HepG2 (cell line): Measurements from ENCODE around the gene LACTBL1. TPM values are rescaled to one million over a fixed set of nuclear protein-coding genes. Genes with fewer than 3 reads are reported as not detected.

Source experiments
- BORCS8-MEF2B ChIP-seq: sonication (generic); formaldehyde crosslinking; IDR thresholded peaks from 2 replicates; pipeline ENCODE4 v1.8.0; 2022; ENCODE audit warnings: mild to moderate bottlenecking, missing genetic modification reagents
- BRCA1 ChIP-seq: sonication (generic); formaldehyde crosslinking; IDR thresholded peaks from 2 replicates; pipeline ENCODE4 v1.4.0; 2020; ENCODE audit warnings: missing genetic modification reagents
- ELF4 ChIP-seq: sonication (generic); formaldehyde crosslinking; IDR thresholded peaks from 2 replicates; pipeline ENCODE4 v1.5.0; 2020; ENCODE audit warnings: missing genetic modification reagents, mild to moderate bottlenecking, moderate library complexity, borderline replicate concordance
- FOXJ3 ChIP-seq: sonication (generic); formaldehyde crosslinking; IDR thresholded peaks from 2 replicates; pipeline ENCODE4 v1.4.0; 2020; ENCODE audit warnings: missing genetic modification reagents, mild to moderate bottlenecking, borderline replicate concordance
- GFI1 ChIP-seq: sonication (generic); formaldehyde crosslinking; IDR thresholded peaks from 2 replicates; pipeline ENCODE4 v1.5.0; 2020; ENCODE audit warnings: missing genetic modification reagents, mild to moderate bottlenecking, borderline replicate concordance
- IKZF1 ChIP-seq: fragments of 450-650 bp; IDR thresholded peaks from 2 replicates; pipeline ENCODE4 v1.7.1; 2016
- MXD1 ChIP-seq: sonication (generic); formaldehyde crosslinking; IDR thresholded peaks from 2 replicates; pipeline ENCODE4 v1.4.0; 2020; ENCODE audit warnings: mild to moderate bottlenecking, missing genetic modification reagents
- NAIF1 ChIP-seq: sonication (generic); formaldehyde crosslinking; IDR thresholded peaks from 2 replicates; pipeline ENCODE4 v1.5.0; 2020; ENCODE audit warnings: mild to moderate bottlenecking, missing genetic modification reagents, borderline replicate concordance
- NR2C2 ChIP-seq: sonication (generic); formaldehyde crosslinking; IDR thresholded peaks from 2 replicates; pipeline ENCODE4 v1.4.0; 2020; ENCODE audit warnings: missing genetic modification reagents, mild to moderate bottlenecking, moderate library complexity, borderline replicate concordance
- POLR2AphosphoS5 ChIP-seq: IDR thresholded peaks from 2 replicates; pipeline ENCODE4 v1.6.1; 2012; ENCODE audit warnings: low read depth, low read length
- YEATS2 ChIP-seq: sonication (generic); formaldehyde crosslinking; IDR thresholded peaks from 2 replicates; pipeline ENCODE4 v1.4.0; 2020; ENCODE audit warnings: missing genetic modification reagents, borderline replicate concordance
- ZNF282 ChIP-seq: fragments of 450-650 bp; IDR thresholded peaks from 2 replicates; pipeline ENCODE4 v1.6.1; 2018; ENCODE audit not compliant: partially characterized antibody
- ZNF296 ChIP-seq: sonication (generic); formaldehyde crosslinking; conservative IDR thresholded peaks from 2 replicates; pipeline ENCODE4 v1.5.0; 2020; ENCODE audit warnings: mild to moderate bottlenecking, missing genetic modification reagents
- ZNF3 ChIP-seq: IDR thresholded peaks from 2 replicates; pipeline ENCODE4 v1.7.0; 2017; ENCODE audit warnings: inconsistent platforms
- ZNF333 ChIP-seq: sonication (generic); formaldehyde crosslinking; IDR thresholded peaks from 2 replicates; pipeline ENCODE4 v1.4.0; 2020; ENCODE audit warnings: mild to moderate bottlenecking, missing genetic modification reagents, borderline replicate concordance
- ZNF350 ChIP-seq: sonication (generic); formaldehyde crosslinking; IDR thresholded peaks from 2 replicates; pipeline ENCODE4 v1.4.0; 2020; ENCODE audit warnings: mild to moderate bottlenecking, low read depth, missing genetic modification reagents, borderline replicate concordance
- ZNF451 ChIP-seq: sonication (generic); formaldehyde crosslinking; IDR thresholded peaks from 2 replicates; pipeline ENCODE4 v1.5.0; 2020; ENCODE audit warnings: mild to moderate bottlenecking, missing genetic modification reagents
- ZNF563 ChIP-seq: sonication (generic); formaldehyde crosslinking; IDR thresholded peaks from 2 replicates; pipeline ENCODE4 v1.8.0; 2022; ENCODE audit warnings: mild to moderate bottlenecking, moderate library complexity, missing genetic modification reagents
- ZNF564 ChIP-seq: sonication (generic); formaldehyde crosslinking; IDR thresholded peaks from 2 replicates; pipeline ENCODE4 v1.8.1; 2023; ENCODE audit warnings: mild to moderate bottlenecking, missing genetic modification reagents
- ZNF598 ChIP-seq: sonication (generic); formaldehyde crosslinking; IDR thresholded peaks from 2 replicates; pipeline ENCODE4 v1.5.1; 2020; ENCODE audit warnings: mild to moderate bottlenecking, missing genetic modification reagents, borderline replicate concordance
- ZNF737 ChIP-seq: sonication (generic); formaldehyde crosslinking; IDR thresholded peaks from 2 replicates; pipeline ENCODE4 v1.5.0; 2020; ENCODE audit warnings: missing genetic modification reagents, mild to moderate bottlenecking, borderline replicate concordance
- ZNF784 ChIP-seq: sonication (generic); formaldehyde crosslinking; IDR thresholded peaks from 2 replicates; pipeline ENCODE4 v1.5.1; 2020; ENCODE audit warnings: missing genetic modification reagents, mild to moderate bottlenecking, borderline replicate concordance
- polyA plus RNA-seq, 8 experiments: library from polyadenylated mRNA; depleted of rRNA in 3 of 8; stranded (reverse) in 7 of 8; unstranded in 1 of 8; fragments of >200 nt; fragmentation: Illumina TruSeq in 4 of 8; extraction: Trizol in 4 of 8; gene quantifications; 2 replicates each; pipeline versions ENCODE4 v1.2.1 to v1.2.3, GENCODE V29; 2011 to 2016; ENCODE audit warnings: low read depth in 4 of 8, missing spikeins in 1 of 8, mixed read lengths in 1 of 8; ENCODE audit not compliant: insufficient read depth in 1 of 8
- total RNA-seq, 5 experiments: library from RNA; depleted of rRNA; stranded (reverse); fragments of >200 nt; fragmentation: Illumina TruSeq; extraction: Trizol; gene quantifications; 2 replicates each; pipeline ENCODE4 v1.2.3, GENCODE V29; 2016; ENCODE audit warnings: low read depth in 1 of 5
- TF ChIP-seq, protein P1 (sequence below): sonication (generic); formaldehyde crosslinking; IDR thresholded peaks from 2 replicates; pipeline ENCODE4 v1.4.0; 2020; ENCODE audit warnings: mild to moderate bottlenecking, missing genetic modification reagents, borderline replicate concordance
- TF ChIP-seq, protein P2 (sequence below): sonication (generic); formaldehyde crosslinking; IDR thresholded peaks from 2 replicates; pipeline ENCODE4 v1.4.0; 2020; ENCODE audit warnings: low read depth, mild to moderate bottlenecking, missing genetic modification reagents

LACTBL1 gene
- total and polyA plus RNA-seq, 2 of the 13 experiments (the other 11 are each of a cell fraction or from before 2014, with no cell fraction given), result 0.12 to 1.3 TPM

DNA sequence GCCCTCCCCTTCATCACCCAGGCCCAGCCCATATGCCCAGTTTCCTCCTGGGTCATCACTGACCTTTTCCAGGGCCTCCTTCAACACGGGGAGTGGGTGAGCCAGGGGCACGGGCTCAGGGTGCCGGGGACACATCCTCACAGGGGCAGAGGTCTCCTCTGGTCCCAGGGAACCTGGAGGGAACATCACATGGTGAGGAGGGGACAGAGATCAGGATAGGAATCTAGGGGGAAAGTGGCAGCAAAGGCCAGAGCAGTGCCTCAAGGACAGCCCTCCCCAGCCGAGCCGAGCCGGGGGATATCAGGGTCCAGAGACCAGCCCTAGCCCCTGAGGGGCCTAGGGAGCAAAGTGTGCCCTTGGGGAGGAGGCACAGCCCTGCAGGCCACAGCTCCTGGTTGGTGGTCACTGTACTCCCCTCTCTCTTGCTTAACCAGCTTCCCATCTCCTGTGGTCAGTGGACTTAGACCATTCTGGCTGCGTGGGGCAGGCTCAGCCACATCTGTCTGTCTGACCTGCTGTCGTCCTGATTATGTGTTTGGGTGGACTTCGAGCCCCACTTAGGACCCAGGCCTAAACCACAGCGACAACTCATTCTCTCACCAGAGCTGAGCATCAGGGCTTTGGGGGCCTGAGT is 9.5 kb downstream of the LACTBL1 start (continued):
- TF ChIP-seq ZNF296 (no peak; the same call in 1 of the 2 replicates), ZNF784 (CRISPR knock-in tag) (peak; percentile 52; the same call in 1 of the 2 replicates), BRCA1 (CRISPR knock-in tag) (peak; percentile 8; the same call in 1 of the 2 replicates), IKZF1 (no peak), ZNF737 (CRISPR knock-in tag) (no peak), ZNF333 (CRISPR knock-in tag) (no peak), GFI1 (0 out of 2 replicates have a peak, but pooled peaks have one; percentile 69), ZNF598 (CRISPR knock-in tag) (no peak), NR2C2 (CRISPR knock-in tag) (peak; percentile 77), MXD1 (CRISPR knock-in tag) (no peak), ELF4 (CRISPR knock-in tag) (no peak), ZNF451 (CRISPR knock-in tag) (no peak), BORCS8-MEF2B (CRISPR knock-in tag) (peak; percentile 64; the same call in 1 of the 2 replicates), ZNF563 (CRISPR knock-in tag) (peak; percentile 43; the same call in 1 of the 2 replicates), POLR2AphosphoS5 (peak; percentile 47), NAIF1 (CRISPR knock-in tag) (no peak), YEATS2 (CRISPR knock-in tag) (no peak), ZNF564 (CRISPR knock-in tag) (no peak), FOXJ3 (CRISPR knock-in tag) (no peak), ZNF3 (CRISPR knock-in tag) (no peak), ZNF282 (no peak), ZNF350 (CRISPR knock-in tag) (peak; percentile 27; the same call in 1 of the 2 replicates)
- TF ChIP-seq, protein P1, sequence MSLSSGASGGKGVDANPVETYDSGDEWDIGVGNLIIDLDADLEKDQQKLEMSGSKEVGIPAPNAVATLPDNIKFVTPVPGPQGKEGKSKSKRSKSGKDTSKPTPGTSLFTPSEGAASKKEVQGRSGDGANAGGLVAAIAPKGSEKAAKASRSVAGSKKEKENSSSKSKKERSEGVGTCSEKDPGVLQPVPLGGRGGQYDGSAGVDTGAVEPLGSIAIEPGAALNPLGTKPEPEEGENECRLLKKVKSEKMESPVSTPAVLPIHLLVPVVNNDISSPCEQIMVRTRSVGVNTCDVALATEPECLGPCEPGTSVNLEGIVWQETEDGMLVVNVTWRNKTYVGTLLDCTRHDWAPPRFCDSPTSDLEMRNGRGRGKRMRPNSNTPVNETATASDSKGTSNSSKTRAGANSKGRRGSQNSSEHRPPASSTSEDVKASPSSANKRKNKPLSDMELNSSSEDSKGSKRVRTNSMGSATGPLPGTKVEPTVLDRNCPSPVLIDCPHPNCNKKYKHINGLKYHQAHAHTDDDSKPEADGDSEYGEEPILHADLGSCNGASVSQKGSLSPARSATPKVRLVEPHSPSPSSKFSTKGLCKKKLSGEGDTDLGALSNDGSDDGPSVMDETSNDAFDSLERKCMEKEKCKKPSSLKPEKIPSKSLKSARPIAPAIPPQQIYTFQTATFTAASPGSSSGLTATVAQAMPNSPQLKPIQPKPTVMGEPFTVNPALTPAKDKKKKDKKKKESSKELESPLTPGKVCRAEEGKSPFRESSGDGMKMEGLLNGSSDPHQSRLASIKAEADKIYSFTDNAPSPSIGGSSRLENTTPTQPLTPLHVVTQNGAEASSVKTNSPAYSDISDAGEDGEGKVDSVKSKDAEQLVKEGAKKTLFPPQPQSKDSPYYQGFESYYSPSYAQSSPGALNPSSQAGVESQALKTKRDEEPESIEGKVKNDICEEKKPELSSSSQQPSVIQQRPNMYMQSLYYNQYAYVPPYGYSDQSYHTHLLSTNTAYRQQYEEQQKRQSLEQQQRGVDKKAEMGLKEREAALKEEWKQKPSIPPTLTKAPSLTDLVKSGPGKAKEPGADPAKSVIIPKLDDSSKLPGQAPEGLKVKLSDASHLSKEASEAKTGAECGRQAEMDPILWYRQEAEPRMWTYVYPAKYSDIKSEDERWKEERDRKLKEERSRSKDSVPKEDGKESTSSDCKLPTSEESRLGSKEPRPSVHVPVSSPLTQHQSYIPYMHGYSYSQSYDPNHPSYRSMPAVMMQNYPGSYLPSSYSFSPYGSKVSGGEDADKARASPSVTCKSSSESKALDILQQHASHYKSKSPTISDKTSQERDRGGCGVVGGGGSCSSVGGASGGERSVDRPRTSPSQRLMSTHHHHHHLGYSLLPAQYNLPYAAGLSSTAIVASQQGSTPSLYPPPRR (CRISPR knock-in tag), result peak; percentile 84
- TF ChIP-seq, protein P2, sequence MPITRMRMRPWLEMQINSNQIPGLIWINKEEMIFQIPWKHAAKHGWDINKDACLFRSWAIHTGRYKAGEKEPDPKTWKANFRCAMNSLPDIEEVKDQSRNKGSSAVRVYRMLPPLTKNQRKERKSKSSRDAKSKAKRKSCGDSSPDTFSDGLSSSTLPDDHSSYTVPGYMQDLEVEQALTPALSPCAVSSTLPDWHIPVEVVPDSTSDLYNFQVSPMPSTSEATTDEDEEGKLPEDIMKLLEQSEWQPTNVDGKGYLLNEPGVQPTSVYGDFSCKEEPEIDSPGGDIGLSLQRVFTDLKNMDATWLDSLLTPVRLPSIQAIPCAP (CRISPR knock-in tag), result no peak
